Hepatocyte (in vitro differentiated cells): ENCODE results near the gene SH3BGR.

Source experiments
- EZH2 ChIP-seq: fragments of 200-600 bp; sonication (generic); IDR thresholded peaks from 2 replicates; pipeline ENCODE4 v1.6.1; 2016; ENCODE audit warnings: antibody characterized with exemption, mild to moderate bottlenecking, borderline replicate concordance
- EZH2phosphoT487 ChIP-seq: fragments of 200-600 bp; sonication (generic); IDR thresholded peaks from one replicate; pipeline ENCODE4 v1.6.1; 2018; ENCODE audit warnings: antibody characterized with exemption, mild to moderate bottlenecking, low read depth, moderate library complexity; ENCODE audit not compliant: unreplicated experiment, severe bottlenecking
- TF ChIP-seq, protein P1 (sequence below): fragments of 200-600 bp; sonication (generic); IDR thresholded peaks from 2 replicates; pipeline ENCODE4 v1.5.1; 2016; ENCODE audit warnings: antibody characterized with exemption, mild to moderate bottlenecking; ENCODE audit not compliant: poor library complexity

DNA sequence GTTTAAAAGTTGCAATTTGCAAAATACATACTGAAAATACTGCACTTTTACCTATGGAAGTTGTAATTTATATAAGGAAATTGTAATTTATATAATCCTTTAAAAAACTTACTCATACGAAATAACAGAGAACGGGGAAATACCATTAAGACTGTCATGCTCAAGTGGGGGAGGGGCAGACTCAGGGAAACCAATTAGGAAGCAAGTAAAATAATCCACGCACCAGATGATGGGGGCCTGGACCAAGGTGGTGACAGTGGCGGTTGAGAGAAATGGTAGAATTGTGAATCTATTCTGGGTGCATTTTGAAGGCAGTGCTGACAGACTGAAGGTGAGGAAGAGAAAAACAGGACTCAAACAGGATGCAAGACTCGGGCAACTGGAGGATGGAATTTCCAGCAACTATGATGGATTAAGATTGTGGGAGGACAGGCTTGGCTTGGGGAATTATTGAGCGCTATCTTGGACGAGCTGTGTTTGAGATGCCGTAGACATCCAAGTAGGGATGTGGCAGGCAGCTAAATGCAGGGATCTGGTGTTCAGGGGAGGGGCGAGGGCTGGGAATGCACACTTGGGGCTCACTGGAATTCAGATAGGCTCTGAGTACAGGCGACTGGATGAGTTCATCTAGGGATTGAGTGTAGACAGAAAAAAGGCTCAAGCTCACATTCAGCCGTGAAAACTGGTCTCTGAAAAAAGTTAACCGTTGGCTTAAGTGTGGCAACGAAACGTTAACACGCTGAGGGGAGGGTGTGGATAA is 7.2 kb upstream of the SH3BGR start:
- TF ChIP-seq, protein P1, sequence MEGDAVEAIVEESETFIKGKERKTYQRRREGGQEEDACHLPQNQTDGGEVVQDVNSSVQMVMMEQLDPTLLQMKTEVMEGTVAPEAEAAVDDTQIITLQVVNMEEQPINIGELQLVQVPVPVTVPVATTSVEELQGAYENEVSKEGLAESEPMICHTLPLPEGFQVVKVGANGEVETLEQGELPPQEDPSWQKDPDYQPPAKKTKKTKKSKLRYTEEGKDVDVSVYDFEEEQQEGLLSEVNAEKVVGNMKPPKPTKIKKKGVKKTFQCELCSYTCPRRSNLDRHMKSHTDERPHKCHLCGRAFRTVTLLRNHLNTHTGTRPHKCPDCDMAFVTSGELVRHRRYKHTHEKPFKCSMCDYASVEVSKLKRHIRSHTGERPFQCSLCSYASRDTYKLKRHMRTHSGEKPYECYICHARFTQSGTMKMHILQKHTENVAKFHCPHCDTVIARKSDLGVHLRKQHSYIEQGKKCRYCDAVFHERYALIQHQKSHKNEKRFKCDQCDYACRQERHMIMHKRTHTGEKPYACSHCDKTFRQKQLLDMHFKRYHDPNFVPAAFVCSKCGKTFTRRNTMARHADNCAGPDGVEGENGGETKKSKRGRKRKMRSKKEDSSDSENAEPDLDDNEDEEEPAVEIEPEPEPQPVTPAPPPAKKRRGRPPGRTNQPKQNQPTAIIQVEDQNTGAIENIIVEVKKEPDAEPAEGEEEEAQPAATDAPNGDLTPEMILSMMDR: no peak
- TF ChIP-seq EZH2phosphoT487 (no peak), EZH2 (no peak)
